DOHH2 (cell line): ENCODE results near the gene DCST2.

Source experiments
- H3F3A ChIP-seq: fragments of 200-600 bp; sonication (generic), shearing (Covaris generic); 2 replicates; pipeline ENCODE4 v1.6.0; 2016; ENCODE audit warnings: antibody characterized with exemption, mild to moderate bottlenecking; ENCODE audit not compliant: control insufficient read depth, insufficient read depth
- H3K27ac ChIP-seq: fragments of 200-600 bp; sonication (generic); 2 replicates; pipeline ENCODE4 v1.5.1; 2014; ENCODE audit warnings: low read depth, mild to moderate bottlenecking, low read length, moderate library complexity
- H3K27me3 ChIP-seq: fragments of 200-600 bp; sonication (generic); 2 replicates; pipeline ENCODE4 v1.6.1; 2014; ENCODE audit warnings: mild to moderate bottlenecking, low read length, mixed read lengths; ENCODE audit not compliant: control insufficient read depth
- H3K36me3 ChIP-seq: fragments of 200-600 bp; sonication (generic); 2 replicates; pipeline ENCODE4 v1.6.1; 2014; ENCODE audit warnings: mild to moderate bottlenecking, low read length, moderate library complexity, mixed read lengths; ENCODE audit not compliant: control insufficient read depth
- H3K4me1 ChIP-seq: fragments of 200-600 bp; sonication (generic); 2 replicates; pipeline ENCODE4 v1.6.1; 2014; ENCODE audit warnings: mild to moderate bottlenecking, low read length, mixed read lengths; ENCODE audit not compliant: control insufficient read depth
- H3K4me2 ChIP-seq: fragments of 200-600 bp; sonication (generic); 2 replicates; pipeline ENCODE4 v1.6.0; 2014; ENCODE audit warnings: mild to moderate bottlenecking, low read length, moderate library complexity
- H3K4me3 ChIP-seq: fragments of 200-600 bp; sonication (generic); 2 replicates; pipeline ENCODE4 v1.5.1; 2014; ENCODE audit warnings: mild to moderate bottlenecking, low read length, mixed read lengths
- H3K79me2 ChIP-seq: fragments of 200-600 bp; sonication (generic); 2 replicates; pipeline ENCODE4 v1.6.1; 2014; ENCODE audit warnings: mild to moderate bottlenecking, low read length, mixed read lengths; ENCODE audit not compliant: control insufficient read depth
- H3K9me2 ChIP-seq: fragments of 200-600 bp; sonication (generic); replicated peaks from 2 replicates; pipeline ENCODE4 v1.6.1; 2014; ENCODE audit warnings: mild to moderate bottlenecking, low read length, mixed read lengths; ENCODE audit not compliant: control insufficient read depth
- H3K9me3 ChIP-seq: fragments of 200-600 bp; sonication (generic); 2 replicates; pipeline ENCODE4 v1.6.1; 2014; ENCODE audit warnings: antibody characterized with exemption, low read length, mixed read lengths; ENCODE audit not compliant: control insufficient read depth, insufficient read depth
- H4K20me1 ChIP-seq: fragments of 200-600 bp; sonication (generic); 2 replicates; pipeline ENCODE4 v1.6.0; 2014; ENCODE audit warnings: low read depth, mild to moderate bottlenecking, antibody characterized with exemption, low read length, moderate library complexity; ENCODE audit not compliant: control insufficient read depth, insufficient read depth
- EZH2phosphoT487 ChIP-seq: fragments of 200-600 bp; sonication (generic); IDR thresholded peaks from 2 replicates; pipeline ENCODE4 v1.6.1; 2017; ENCODE audit warnings: borderline replicate concordance, mild to moderate bottlenecking, antibody characterized with exemption, low read length, moderate library complexity, mixed read lengths
- TF ChIP-seq, protein P1 (sequence below): fragments of 200-600 bp; sonication (generic); IDR thresholded peaks from one replicate; pipeline ENCODE4 v1.5.1; 2014; ENCODE audit warnings: antibody characterized with exemption, mild to moderate bottlenecking, low read depth, low read length; ENCODE audit not compliant: poor library complexity, severe bottlenecking

The DCST2 gene

DNA sequence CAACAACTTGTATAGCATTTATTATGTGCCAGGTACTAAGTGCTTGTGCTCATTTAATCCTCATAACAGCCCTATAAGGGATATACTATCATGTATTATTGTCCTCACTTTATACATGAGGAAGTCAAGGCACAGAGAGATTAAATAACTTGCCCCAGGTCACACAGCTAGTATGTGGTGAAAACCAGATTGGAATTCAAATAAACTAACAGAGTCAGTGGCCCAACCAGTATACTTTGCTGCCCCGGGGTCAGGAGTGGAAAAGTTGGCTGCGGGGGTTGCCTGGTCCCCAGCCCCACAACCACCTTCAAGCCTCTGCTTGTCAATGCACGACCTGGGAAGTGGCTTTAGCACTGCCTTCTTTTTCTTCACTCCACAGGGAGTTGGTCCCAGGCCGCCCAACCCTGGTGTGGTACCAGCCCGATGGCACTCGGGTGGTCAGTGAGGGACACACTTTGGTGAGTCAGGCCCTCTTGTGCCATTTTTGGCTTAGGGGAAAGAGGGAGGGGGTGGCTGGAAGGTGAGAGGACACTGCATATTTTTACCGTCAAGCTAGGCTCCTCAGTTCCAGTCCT lies 20.0 kb upstream of the DCST2 start:
- Histone ChIP-seq H3K27ac (no peak overlapping the region), H3K9me2 (no peaks in the 10 kb centered on the region), H4K20me1 (no peaks in the 10 kb centered on the region), H3K27me3 (no peaks in the 10 kb centered on the region), H3K9me3 (no peaks in the 10 kb centered on the region), H3K4me2 (peak overlapping the region; percentile 93; the same call in 1 of the 2 replicates), H3K36me3 (peaks cover 30% of the 10 kb centered on the region; the same call in 1 of the 2 replicates), H3K4me1 (peaks cover 34% of the 10 kb centered on the region), H3K79me2 (peaks cover 8% of the 10 kb centered on the region), H3K4me3 (no peak overlapping the region), H3F3A (0 out of 2 replicates have a peak, but pooled peaks cover 3% of the 10 kb centered on the region)
- TF ChIP-seq, protein P1, sequence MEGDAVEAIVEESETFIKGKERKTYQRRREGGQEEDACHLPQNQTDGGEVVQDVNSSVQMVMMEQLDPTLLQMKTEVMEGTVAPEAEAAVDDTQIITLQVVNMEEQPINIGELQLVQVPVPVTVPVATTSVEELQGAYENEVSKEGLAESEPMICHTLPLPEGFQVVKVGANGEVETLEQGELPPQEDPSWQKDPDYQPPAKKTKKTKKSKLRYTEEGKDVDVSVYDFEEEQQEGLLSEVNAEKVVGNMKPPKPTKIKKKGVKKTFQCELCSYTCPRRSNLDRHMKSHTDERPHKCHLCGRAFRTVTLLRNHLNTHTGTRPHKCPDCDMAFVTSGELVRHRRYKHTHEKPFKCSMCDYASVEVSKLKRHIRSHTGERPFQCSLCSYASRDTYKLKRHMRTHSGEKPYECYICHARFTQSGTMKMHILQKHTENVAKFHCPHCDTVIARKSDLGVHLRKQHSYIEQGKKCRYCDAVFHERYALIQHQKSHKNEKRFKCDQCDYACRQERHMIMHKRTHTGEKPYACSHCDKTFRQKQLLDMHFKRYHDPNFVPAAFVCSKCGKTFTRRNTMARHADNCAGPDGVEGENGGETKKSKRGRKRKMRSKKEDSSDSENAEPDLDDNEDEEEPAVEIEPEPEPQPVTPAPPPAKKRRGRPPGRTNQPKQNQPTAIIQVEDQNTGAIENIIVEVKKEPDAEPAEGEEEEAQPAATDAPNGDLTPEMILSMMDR: no peak
- no peak for TF ChIP-seq EZH2phosphoT487

DNA sequence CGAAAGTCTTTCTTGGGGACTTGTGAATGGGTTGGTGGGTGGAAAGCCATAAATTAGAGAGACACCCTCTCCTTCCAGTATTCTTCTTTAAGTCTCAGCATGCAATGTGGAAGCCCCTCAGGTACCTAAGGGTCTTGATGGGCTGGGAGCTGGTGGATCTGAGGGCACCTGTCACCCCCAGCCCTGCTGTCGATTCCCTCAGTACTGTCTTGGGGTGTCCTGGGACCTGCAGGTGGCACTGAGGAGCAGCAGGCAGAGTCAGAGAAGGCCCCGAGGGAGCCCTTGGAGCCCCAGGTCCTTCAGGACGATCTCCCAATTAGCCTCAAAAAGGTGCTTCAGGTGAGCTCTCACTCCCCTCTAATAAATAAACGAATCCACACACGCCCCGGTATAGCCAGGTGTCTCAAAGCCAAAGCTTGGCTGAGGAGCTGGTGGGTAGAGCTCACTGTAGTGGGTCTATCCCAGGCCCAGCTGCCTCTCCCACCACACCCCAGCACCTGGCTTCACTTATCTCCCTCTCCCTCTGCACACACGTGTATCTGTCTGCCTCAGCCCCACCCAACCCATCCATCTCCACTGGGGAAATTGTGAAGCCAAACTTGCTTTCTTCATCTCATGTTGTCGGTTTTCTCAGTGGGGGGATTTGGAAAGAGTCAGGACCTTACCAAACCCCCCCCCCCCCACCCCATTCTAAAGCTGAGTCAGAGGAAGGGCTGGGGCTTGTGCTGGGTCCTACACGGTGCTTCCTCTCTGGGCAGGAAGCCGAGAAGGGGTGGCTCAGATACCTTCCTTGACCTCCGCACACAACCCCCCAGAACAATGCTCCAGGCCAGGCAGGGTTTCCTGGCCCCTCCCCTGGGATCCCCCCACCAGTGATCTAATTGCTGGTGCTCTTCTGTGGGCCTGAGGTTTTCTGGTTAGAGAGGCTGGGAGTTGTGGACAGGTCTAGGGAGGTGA lies 19.1 kb upstream of the DCST2 start:
- H3K36me3 ChIP-seq: peaks cover 21% of the 10 kb centered on the region; the same call in 1 of the 2 replicates
- H3K4me1 ChIP-seq: peaks cover 34% of the 10 kb centered on the region
- no peaks in the 10 kb centered on the region for H4K20me1 ChIP-seq
- H3K4me2 ChIP-seq: peak overlapping the region; percentile 93
- H3K27me3 ChIP-seq: no peaks in the 10 kb centered on the region
- TF ChIP-seq, protein P1: peak; percentile 49
- TF ChIP-seq EZH2phosphoT487: no peak
- no peak overlapping the region for H3K27ac ChIP-seq
- H3K9me2 ChIP-seq: no peaks in the 10 kb centered on the region
- peaks cover 8% of the 10 kb centered on the region for H3K79me2 ChIP-seq
- H3K4me3 ChIP-seq: peak overlapping the region; percentile 81
- H3K9me3 ChIP-seq: no peaks in the 10 kb centered on the region
- 0 out of 2 replicates have a peak, but pooled peaks cover 3% of the 10 kb centered on the region for H3F3A ChIP-seq

DNA sequence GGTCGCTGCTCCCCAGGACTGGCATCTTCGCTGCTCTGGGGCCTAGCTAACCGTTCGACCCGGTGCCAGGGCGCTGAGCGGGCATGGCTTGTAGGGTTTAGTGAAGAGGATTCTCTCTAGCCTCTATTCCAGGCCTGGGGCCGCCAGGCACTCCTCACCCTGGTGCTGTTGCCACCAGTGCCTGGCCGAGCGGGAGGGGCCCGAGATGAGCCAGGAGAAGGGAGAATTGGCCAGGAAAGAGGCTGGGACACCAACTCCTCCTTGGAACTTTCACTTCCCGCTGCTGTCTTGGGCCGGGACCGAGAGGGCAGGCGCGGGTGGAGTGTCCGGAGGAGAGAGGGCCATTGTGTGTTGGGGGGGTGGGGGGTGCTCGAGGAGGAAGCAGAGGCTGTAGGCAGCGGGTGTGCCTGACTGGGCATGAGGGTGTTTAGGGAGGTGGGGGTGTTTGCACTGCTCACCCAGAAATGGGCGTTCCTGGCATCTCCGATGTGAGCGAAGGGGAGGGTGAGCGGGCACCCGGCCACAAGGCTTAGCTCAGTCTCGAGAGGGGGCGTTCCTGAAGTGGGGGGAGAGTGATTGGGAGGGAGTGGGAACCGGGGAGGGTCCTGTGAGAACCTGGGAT lies 18.3 kb upstream of the DCST2 start:
- TF ChIP-seq, protein P1: no peak
- TF ChIP-seq EZH2phosphoT487: no peak
- Histone ChIP-seq H3K9me3 (no peaks in the 10 kb centered on the region), H3F3A (0 out of 2 replicates have a peak, but pooled peaks cover 3% of the 10 kb centered on the region), H3K79me2 (peaks cover 8% of the 10 kb centered on the region), H3K4me3 (peak overlapping the region; percentile 81), H4K20me1 (no peaks in the 10 kb centered on the region), H3K9me2 (no peaks in the 10 kb centered on the region), H3K4me1 (peaks cover 34% of the 10 kb centered on the region), H3K27ac (no peak overlapping the region), H3K4me2 (peak overlapping the region; percentile 93), H3K27me3 (no peaks in the 10 kb centered on the region), H3K36me3 (peaks cover 16% of the 10 kb centered on the region; the same call in 1 of the 2 replicates)
